Fibroblast of pulmonary artery (primary cell): ENCODE results near the gene SPATA32.

Experiments used
- DNase-seq: peaks from one replicate; pipeline ENCODE4 v3.0.0-alpha.2; 2010; ENCODE audit warnings: low read depth
- H3K4me3 ChIP-seq: replicated peaks from 2 replicates; pipeline ENCODE4 v1.5.1; 2011; ENCODE audit warnings: low read depth, mild to moderate bottlenecking, control low read depth, low read length, moderate library complexity
- TF ChIP-seq, protein P1 (sequence below): IDR thresholded peaks from 2 replicates; pipeline ENCODE4 v1.5.1; 2011; ENCODE audit warnings: mild to moderate bottlenecking, control low read depth, low read length, inconsistent platforms; ENCODE audit errors: missing control alignments

Gene SPATA32

DNA sequence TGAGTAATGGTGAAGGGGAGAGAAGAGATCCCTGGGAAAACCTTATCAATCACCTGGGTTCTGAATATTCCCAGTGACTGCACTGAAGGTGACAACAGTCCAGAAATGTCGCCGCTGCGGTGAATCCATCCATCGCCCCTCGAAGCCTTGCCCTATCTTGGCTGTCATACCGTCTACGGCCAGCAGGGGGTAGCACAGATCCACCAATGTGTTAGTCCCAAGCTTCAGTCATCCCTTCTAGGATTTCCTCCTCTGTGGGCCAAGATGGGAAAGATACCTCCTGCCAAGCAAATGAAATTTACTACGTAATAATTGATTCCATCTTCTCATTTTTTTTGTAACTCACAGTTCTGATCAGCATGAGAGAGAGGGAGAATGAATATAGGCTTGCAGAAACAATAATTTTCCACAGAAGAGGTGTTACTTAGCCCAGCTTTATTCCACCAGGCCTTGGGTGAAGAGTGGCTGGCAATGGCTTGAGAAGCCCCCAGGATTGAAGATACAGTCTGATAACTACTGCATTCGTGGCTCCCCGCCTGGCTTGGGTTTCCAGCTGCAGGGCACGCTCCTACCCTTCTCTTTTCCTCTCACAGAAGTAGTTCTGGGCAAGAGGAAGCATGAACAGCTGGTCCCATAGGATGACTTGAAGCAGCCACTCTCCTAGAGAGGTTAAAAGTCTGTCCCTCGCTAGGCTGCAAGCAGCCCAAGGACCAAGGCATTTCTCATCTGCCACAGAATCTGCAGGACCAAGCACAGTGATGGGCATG lies 42.8 kb downstream of the SPATA32 start:
- TF ChIP-seq, protein P1, sequence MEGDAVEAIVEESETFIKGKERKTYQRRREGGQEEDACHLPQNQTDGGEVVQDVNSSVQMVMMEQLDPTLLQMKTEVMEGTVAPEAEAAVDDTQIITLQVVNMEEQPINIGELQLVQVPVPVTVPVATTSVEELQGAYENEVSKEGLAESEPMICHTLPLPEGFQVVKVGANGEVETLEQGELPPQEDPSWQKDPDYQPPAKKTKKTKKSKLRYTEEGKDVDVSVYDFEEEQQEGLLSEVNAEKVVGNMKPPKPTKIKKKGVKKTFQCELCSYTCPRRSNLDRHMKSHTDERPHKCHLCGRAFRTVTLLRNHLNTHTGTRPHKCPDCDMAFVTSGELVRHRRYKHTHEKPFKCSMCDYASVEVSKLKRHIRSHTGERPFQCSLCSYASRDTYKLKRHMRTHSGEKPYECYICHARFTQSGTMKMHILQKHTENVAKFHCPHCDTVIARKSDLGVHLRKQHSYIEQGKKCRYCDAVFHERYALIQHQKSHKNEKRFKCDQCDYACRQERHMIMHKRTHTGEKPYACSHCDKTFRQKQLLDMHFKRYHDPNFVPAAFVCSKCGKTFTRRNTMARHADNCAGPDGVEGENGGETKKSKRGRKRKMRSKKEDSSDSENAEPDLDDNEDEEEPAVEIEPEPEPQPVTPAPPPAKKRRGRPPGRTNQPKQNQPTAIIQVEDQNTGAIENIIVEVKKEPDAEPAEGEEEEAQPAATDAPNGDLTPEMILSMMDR, result peak; percentile 90
- DNase-seq, result peak; percentile 83
- no peak overlapping the region for H3K4me3 ChIP-seq
